Endodermal cell (in vitro differentiated cells): ENCODE measurements around the gene PARN. TPM values are rescaled to one million over a fixed set of nuclear protein-coding genes. Genes with fewer than 3 reads are reported as not detected.
A peak's percentile ranks its signal among the peaks of the same experiment; 100 is the strongest.

Experiments
- DNase-seq: peaks from one replicate; pipeline ENCODE4 v3.0.0-alpha.2; 2017
- H3K27ac ChIP-seq: 2 replicates; pipeline ENCODE4 v1.5.1; 2013; ENCODE audit warnings: mild to moderate bottlenecking, low read depth, low read length, moderate library complexity
- H3K27me3 ChIP-seq: 2 replicates; pipeline ENCODE4 v1.6.1; 2013; ENCODE audit warnings: mild to moderate bottlenecking, low read length, moderate library complexity; ENCODE audit not compliant: insufficient read depth, control insufficient read depth, poor library complexity, severe bottlenecking
- H3K36me3 ChIP-seq: 2 replicates; pipeline ENCODE4 v1.7.0; 2013; ENCODE audit warnings: mild to moderate bottlenecking, low read length, moderate library complexity; ENCODE audit not compliant: control insufficient read depth, insufficient read depth
- H3K4me1 ChIP-seq: one replicate; pipeline ENCODE4 v1.7.0; 2013; ENCODE audit warnings: low read length; ENCODE audit not compliant: control insufficient read depth, insufficient read depth
- H3K4me3 ChIP-seq: 2 replicates; pipeline ENCODE4 v1.5.1; 2013; ENCODE audit warnings: mild to moderate bottlenecking, low read length, moderate library complexity
- H3K9ac ChIP-seq: 2 replicates; pipeline ENCODE4 v1.6.1; 2013; ENCODE audit warnings: mild to moderate bottlenecking, low read length, moderate library complexity; ENCODE audit not compliant: poor library complexity, severe bottlenecking; ENCODE audit errors: extremely low read depth
- H3K9me3 ChIP-seq: 2 replicates; pipeline ENCODE4 v1.6.1; 2013; ENCODE audit warnings: mild to moderate bottlenecking, low read length, moderate library complexity; ENCODE audit not compliant: control insufficient read depth
- H3K27ac Mint-ChIP-seq: 2 replicates; pipeline ENCODE4 v1.8.0; 2020; ENCODE audit warnings: mixed read lengths
- H3K27me3 Mint-ChIP-seq: 2 replicates; pipeline ENCODE4 v1.8.0; 2021; ENCODE audit warnings: mild to moderate bottlenecking, mixed read lengths; ENCODE audit not compliant: insufficient read depth
- H3K36me3 Mint-ChIP-seq: 2 replicates; pipeline ENCODE4 v1.8.0; 2020; ENCODE audit warnings: low read depth, mixed read lengths
- H3K4me1 Mint-ChIP-seq: 2 replicates; pipeline ENCODE4 v1.8.0; 2020; ENCODE audit warnings: mixed read lengths
- H3K4me3 Mint-ChIP-seq: 2 replicates; pipeline ENCODE4 v1.8.0; 2020; ENCODE audit warnings: mild to moderate bottlenecking, moderate library complexity, mixed read lengths
- H3K9me3 Mint-ChIP-seq: 2 replicates; pipeline ENCODE4 v1.8.0; 2020; ENCODE audit warnings: mild to moderate bottlenecking, mixed read lengths
- CTCF ChIP-seq: fragments of 200-600 bp; sonication (generic); conservative IDR thresholded peaks from 2 replicates; pipeline ENCODE4 v1.5.0; 2021; ENCODE audit warnings: antibody characterized with exemption, mild to moderate bottlenecking
- WGBS, 2 experiments: methylation state at CpG; one replicate each; pipeline versions ENCODE4 v1.1.5 to v1.1.7; 2013; ENCODE audit warnings: missing lambda C conversion rate in 2 of 2, mixed read lengths in 1 of 2; ENCODE audit not compliant: insufficient coverage in 1 of 2, insufficient read length in 1 of 2; 5-methylcytosine and 5-hydroxymethylcytosine counted together
- total RNA-seq, 2 donors: library from RNA; stranded (reverse); fragmentation: NEBNext Ultra II Directional in 1 of 2; extraction: Animal tissue kit (Norgen Biotek cat#: 25700) in 1 of 2; gene quantifications; 2 replicates in 1 of 2; 3 replicates in 1 of 2; pipeline ENCODE4 v1.2.1, GENCODE V29; 2021

PARN gene
- total RNA-seq, 2 donors from 2014 or later = 43.7 to 45.7 TPM

- H3K27ac ChIP-seq = no peak overlapping the region
- H3K9ac ChIP-seq = no peak overlapping the region
- H3K9me3 ChIP-seq = no peaks in the 10 kb centered on the region
- H3K27me3 ChIP-seq = no peaks in the 10 kb centered on the region
- no peak overlapping the region for H3K4me3 Mint-ChIP-seq
- H3K9me3 Mint-ChIP-seq = peaks cover 2% of the 10 kb centered on the region
- no peak for TF ChIP-seq CTCF
- peaks cover 14% of the 10 kb centered on the region for H3K36me3 Mint-ChIP-seq
- DNase-seq = no peak
- peaks cover 50% of the 10 kb centered on the region for H3K4me1 Mint-ChIP-seq
- no peaks in the 10 kb centered on the region for H3K27me3 Mint-ChIP-seq
- peaks cover 6% of the 10 kb centered on the region for H3K36me3 ChIP-seq
- no peak overlapping the region for H3K4me3 ChIP-seq
- peak overlapping the region; percentile 59 for H3K27ac Mint-ChIP-seq
- peaks cover 9% of the 10 kb centered on the region for H3K4me1 ChIP-seq
- WGBS, 2 experiments = 92 to 97% methylated on average over 3 to 5 of the region's 5 CpGs
These were observed 102.5 kb downstream of the PARN start for GRCh38 chr16:14527411-14528044.

- Histone ChIP-seq H3K9ac (no peak overlapping the region), H3K4me1 (peaks cover 10% of the 10 kb centered on the region), H3K9me3 (no peaks in the 10 kb centered on the region), H3K27ac (no peak overlapping the region), H3K27me3 (no peaks in the 10 kb centered on the region), H3K36me3 (peaks cover 6% of the 10 kb centered on the region), H3K4me3 (no peak overlapping the region)
- Mint-ChIP-seq H3K4me3 (no peak overlapping the region), H3K9me3 (no peaks in the 10 kb centered on the region), H3K36me3 (peaks cover 9% of the 10 kb centered on the region), H3K27ac (no peak overlapping the region), H3K27me3 (no peaks in the 10 kb centered on the region), H3K4me1 (peaks cover 62% of the 10 kb centered on the region)
- no peak for TF ChIP-seq CTCF
- no peak for DNase-seq
- 93 to 97% methylated on average over 3 to 5 of the region's 5 CpGs for WGBS, 2 experiments
These were observed 104.5 kb downstream of the PARN start for GRCh38 chr16:14525596-14525995.

- TF ChIP-seq CTCF = no peak
- H3K4me1 Mint-ChIP-seq = peaks cover 62% of the 10 kb centered on the region
These were observed 105.1 kb downstream of the PARN start for GRCh38 chr16:14524979-14525378.

More at GRCh38 chr16:14524979-14525378, 105.1 kb downstream of the PARN start:
- Mint-ChIP-seq H3K27ac (no peak overlapping the region), H3K27me3 (no peaks in the 10 kb centered on the region), H3K9me3 (no peaks in the 10 kb centered on the region), H3K36me3 (peaks cover 9% of the 10 kb centered on the region), H3K4me3 (no peak overlapping the region)
- WGBS, 2 experiments = 90 to 94% methylated on average over 2 to 3 of the region's 3 CpGs
- no peak overlapping the region for H3K9ac ChIP-seq
- DNase-seq = no peak
- H3K36me3 ChIP-seq = peaks cover 6% of the 10 kb centered on the region
- no peaks in the 10 kb centered on the region for H3K9me3 ChIP-seq
- no peak overlapping the region for H3K27ac ChIP-seq
- H3K4me3 ChIP-seq = no peak overlapping the region
- no peaks in the 10 kb centered on the region for H3K27me3 ChIP-seq
- peaks cover 10% of the 10 kb centered on the region for H3K4me1 ChIP-seq
